ENCODE data around the gene DIMT1.

- no peak for TF ChIP-seq EZH2 (IDR thresholded peaks at IDR 0.05; ENCODE audit: low read length, missing control alignments)
- TF ChIP-seq CTCF (conservative IDR thresholded peaks at IDR 0.05 in 1 of 2, IDR thresholded peaks at IDR 0.05 in 1 of 2; ENCODE audit: low read depth in 1 of 2, low read length in 2 of 2), result no peak
Measured at GRCh38 chr5:62419609-62420008, 15.9 kb upstream of the DIMT1 start.

All from fibroblast of lung (primary cell).